ENCODE results near the gene MLC1. TPM values are rescaled to one million over a fixed set of nuclear protein-coding genes. Genes with fewer than 3 reads are reported as not detected.

Gene MLC1
- total and polyA plus RNA-seq, 8 donors: 0.39 to 3.0 (median 2.1) TPM

- no peak overlapping the region for H3K4me3 ChIP-seq
- ATAC-seq (no peak), DNase-seq (peak in 1 of 4 donors; percentile 64)
- H3K4me1 ChIP-seq: no peaks in the 10 kb centered on the region
- H3K36me3 ChIP-seq: no peaks in the 10 kb centered on the region
- no peak for TF ChIP-seq CTCF (IDR thresholded peaks at IDR 0.05)
- H3K27me3 ChIP-seq: peaks cover 0 to 18% of the 10 kb centered on the region in 2 donors
- intact Hi-C loops (cut with DNase I): no loop called here
- no peaks in the 10 kb centered on the region for H3K9me3 ChIP-seq
- no peak overlapping the region for H3K27ac ChIP-seq
These were observed 17.1 kb downstream of the MLC1 start for GRCh38 chr22:50068096-50068495.

DNA sequence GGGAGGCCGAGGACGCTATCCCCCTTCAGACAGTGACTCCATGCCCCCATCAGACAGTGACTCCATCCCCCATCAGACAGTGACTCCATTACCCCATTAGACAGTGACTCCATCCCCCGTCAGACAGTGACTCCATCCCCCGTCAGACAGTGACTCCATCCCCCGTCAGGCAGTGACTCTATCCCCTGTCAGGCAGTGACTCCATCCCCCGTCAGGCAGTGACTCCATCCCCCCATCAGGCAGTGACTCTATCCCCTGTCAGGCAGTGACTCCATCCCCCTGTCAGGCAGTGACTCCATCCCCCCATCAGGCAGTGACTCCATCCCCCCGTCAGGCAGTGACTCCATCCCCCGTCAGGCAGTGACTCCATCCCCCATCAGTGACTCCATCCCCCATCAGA, 18.0 kb downstream of the MLC1 start:
- peaks cover 0 to 26% of the 10 kb centered on the region in 2 donors for H3K27me3 ChIP-seq
- ATAC-seq (no peak), DNase-seq (peak in 1 of 4 donors; percentile 5)

DNA sequence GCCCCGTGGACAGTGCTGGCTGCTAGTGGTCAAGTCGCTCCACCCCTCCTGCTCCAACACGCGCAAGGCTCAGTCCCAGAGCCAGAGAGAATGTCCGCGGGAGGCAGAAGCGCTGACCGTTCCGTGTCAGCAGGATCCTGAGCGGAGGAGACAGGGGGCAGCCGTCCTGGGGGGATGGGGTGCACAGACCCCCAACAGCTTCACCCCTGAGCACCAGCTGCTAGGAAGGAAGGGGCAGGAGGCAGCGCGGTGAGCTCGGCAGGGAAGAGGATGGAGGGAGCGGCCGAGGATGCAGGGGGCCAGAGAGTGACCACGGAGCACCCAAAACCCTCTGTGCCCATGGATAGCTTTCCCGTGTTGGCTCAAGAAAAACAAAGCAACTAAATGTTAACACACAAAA, 20.8 kb downstream of the MLC1 start:
- ATAC-seq (no peak), DNase-seq (peak in 1 of 4 donors; percentile 58)
- no peaks in the 10 kb centered on the region for H3K9me3 ChIP-seq
- H3K27ac ChIP-seq: no peak overlapping the region
- peaks cover 2 to 8% of the 10 kb centered on the region in 2 donors for H3K4me1 ChIP-seq
- H3K4me3 ChIP-seq: no peak overlapping the region
- H3K27me3 ChIP-seq: peaks cover 0 to 51% of the 10 kb centered on the region in 2 donors
- no peaks in the 10 kb centered on the region for H3K36me3 ChIP-seq
- intact Hi-C loops (cut with DNase I): no loop called here
- no peak for TF ChIP-seq CTCF (IDR thresholded peaks at IDR 0.05)

More for the DNA sequence above, 18.0 kb downstream of the MLC1 start:
- H3K9me3 ChIP-seq: no peaks in the 10 kb centered on the region
- no peaks in the 10 kb centered on the region for H3K4me1 ChIP-seq
- TF ChIP-seq CTCF (IDR thresholded peaks at IDR 0.05): no peak
- H3K36me3 ChIP-seq: no peaks in the 10 kb centered on the region
- H3K4me3 ChIP-seq: no peak overlapping the region
- intact Hi-C loops (cut with DNase I): no loop called here
- no peak overlapping the region for H3K27ac ChIP-seq

GRCh38 chr22:50063589-50064393, 21.4 kb downstream of the MLC1 start:
- no peak for TF ChIP-seq CTCF (IDR thresholded peaks at IDR 0.05)
- Histone ChIP-seq H3K4me1 (peaks cover 5 to 15% of the 10 kb centered on the region in 2 donors), H3K27me3 (peaks cover under 1 to 57% of the 10 kb centered on the region in 2 donors), H3K9me3 (no peaks in the 10 kb centered on the region), H3K4me3 (no peak overlapping the region), H3K36me3 (no peaks in the 10 kb centered on the region), H3K27ac (no peak overlapping the region)
- intact Hi-C loops (cut with DNase I): no loop called here
- peak in 1 of 4 donors; percentile 57 for DNase-seq
- no peak for ATAC-seq

DNA sequence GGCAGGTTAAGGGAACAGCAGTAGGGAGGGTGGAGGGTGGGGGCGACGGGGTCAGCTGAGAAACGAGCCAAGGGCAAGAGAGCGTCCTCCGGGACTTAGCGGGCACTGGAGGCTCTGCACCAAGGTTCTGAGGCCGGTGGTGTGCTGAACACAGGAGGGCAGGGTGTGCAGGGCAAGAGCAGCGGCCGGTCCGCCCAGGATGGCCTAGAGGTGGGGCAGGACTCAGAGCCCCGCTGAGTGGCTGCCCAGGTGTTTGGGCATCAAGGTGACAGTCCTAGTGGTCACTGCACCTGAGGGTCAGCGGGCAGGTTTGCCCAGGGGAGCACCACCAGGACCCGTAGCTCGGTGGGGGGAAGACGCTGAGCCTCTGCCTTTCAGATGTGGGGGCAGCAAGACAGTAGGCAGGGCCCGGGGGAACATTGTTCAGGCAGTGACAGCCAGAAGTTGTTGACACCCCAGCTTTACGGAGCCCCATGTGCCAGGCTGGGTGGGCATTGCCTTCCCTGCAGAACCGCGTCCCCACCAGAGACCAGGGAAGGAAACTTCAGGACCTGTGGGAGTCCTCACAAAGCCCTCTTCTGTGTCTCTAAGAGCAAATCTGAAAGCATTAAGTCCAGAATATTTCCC, 22.6 kb downstream of the MLC1 start:
- Histone ChIP-seq H3K27ac (no peak overlapping the region), H3K27me3 (peaks cover 7 to 69% of the 10 kb centered on the region in 2 donors), H3K36me3 (no peaks in the 10 kb centered on the region), H3K9me3 (no peaks in the 10 kb centered on the region), H3K4me3 (no peak overlapping the region), H3K4me1 (peaks cover 10 to 20% of the 10 kb centered on the region in 2 donors)
- DNase-seq: peak in 1 of 4 donors; percentile 70
- no peak for TF ChIP-seq CTCF (IDR thresholded peaks at IDR 0.05)
- no peak for ATAC-seq
- intact Hi-C loops (cut with DNase I): no loop called here

Measured in left lung (tissue), 10 donors.